GM12892 (cell line): ENCODE data around the gene NHS.

ENCODE experiments used
- DNase-seq: peaks from one replicate; pipeline ENCODE4 v3.0.0; 2011; ENCODE audit not compliant: insufficient read length
- FAIRE-seq: peaks from 2 replicates; lab custom pipeline; 2011; peaks lifted over from hg19 to GRCh38; lab: Jason Lieb, UNC
- POLR2A ChIP-seq: IDR thresholded peaks from 2 replicates; pipeline ENCODE4 v1.6.1; 2011; ENCODE audit warnings: low read depth, low read length, control low read depth
- POLR2AphosphoS5 ChIP-seq: IDR thresholded peaks from 2 replicates; pipeline ENCODE4 v1.6.1; 2011; ENCODE audit warnings: low read depth, low read length, control low read depth
- TAF1 ChIP-seq: IDR thresholded peaks from 2 replicates; pipeline ENCODE4 v1.6.1; 2011; ENCODE audit warnings: low read depth, mild to moderate bottlenecking, control low read depth, low read length, borderline replicate concordance

The NHS gene

DNA sequence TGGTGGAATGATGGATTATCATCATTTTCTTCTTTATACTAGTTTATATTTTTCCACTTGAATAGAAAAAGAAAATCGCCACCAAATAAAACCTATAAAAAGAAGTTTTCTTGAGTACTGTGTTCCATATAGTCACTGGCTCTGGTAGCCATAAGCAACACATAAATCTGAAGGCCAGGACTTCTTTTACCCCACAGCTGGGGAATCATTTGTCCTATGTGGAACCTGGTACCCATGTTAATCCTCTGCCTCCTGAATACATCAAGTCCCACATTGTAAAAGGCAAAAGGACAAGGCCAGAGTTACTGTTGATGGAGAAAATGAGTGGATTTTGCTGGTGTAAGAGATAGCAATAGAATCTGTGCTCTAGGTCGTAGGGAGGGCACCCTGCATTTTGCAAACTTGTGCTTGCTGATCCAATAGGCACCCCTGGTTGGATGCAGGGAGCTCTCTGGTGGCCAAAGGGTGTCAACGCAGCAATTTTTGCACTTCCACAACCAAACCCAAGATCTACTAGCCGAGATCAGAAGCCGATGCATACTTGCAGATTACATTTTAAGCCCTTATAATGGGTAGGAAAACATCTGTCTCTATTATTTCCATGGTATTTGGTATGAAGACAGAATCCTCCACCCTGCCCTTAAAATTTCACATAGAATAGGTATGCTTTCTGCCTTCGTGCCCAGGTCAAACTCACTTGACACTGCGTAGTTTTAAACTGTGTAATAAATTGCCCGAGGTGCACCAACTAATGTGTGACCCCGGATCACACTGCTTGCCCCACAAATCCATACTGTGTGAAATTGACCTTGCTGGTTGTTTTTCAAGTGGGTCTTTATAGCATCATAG is 216.1 kb downstream of the NHS start:
- no peak for TF ChIP-seq POLR2AphosphoS5
- TF ChIP-seq POLR2A = no peak
- no peak for TF ChIP-seq TAF1
- DNase-seq (peak; percentile 7), FAIRE-seq (peak; percentile 95)

DNA sequence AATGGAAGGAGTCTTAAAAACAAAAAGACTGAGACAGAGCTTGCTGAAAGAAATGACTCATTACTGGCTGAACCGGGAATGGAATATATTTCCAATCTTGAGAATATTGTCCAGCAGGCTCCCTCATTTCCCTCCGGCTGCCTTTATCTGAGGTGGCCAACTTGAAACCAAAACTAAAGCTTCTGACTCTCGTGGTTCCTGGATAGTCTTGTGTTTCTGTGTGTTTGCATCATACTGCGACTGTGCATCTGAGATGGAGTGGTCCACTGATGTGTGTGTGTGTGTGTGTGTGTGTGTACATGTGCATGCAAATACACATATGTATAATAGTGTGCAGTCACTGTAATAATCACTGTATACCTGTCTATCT is 216.7 kb downstream of the NHS start:
- DNase-seq = no peak
- TF ChIP-seq POLR2AphosphoS5 = no peak
- TF ChIP-seq TAF1 = no peak
- no peak for TF ChIP-seq POLR2A
- FAIRE-seq = peak; percentile 14

DNA sequence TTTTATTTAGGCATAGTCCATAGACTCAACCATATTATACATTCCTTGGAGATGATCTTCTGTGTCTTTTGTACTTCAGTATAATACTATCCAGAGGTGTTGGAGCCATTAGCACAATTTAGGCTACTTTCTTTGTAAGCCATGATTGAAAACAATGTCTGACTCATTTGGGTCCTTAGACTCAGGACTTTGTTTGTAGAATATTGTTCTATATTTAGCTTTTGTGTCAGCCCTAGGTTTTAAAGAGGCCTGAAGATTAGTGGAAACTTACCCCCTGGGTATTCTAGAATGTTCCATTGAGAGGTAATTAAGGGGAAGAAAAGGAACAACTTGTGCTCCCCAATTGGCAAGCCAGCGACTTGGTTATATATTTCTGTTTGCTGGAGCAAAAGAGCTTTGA is 217.1 kb downstream of the NHS start:
- FAIRE-seq (no peak), DNase-seq (no peak)
- no peak for TF ChIP-seq TAF1
- no peak for TF ChIP-seq POLR2AphosphoS5
- TF ChIP-seq POLR2A = no peak

DNA sequence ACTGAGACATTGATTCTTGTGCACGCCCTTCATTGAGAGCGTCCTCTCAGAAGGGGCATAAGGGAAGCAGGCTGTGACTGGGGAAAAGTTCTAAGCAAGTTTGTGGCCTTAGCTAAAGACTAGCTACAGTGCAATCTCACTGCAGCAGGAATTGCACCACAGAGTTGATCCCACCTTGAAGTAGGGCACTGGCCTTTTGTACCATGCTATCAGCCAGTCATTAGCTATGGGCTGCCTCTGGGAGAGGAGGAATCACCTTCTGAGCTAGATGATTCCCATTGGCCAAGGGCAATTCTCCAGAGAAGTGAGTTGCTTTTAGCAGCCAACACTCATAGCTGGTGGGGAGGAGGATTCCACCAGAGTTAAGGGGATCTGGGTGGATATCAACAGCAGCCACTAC is 219.7 kb downstream of the NHS start:
- FAIRE-seq (no peak), DNase-seq (no peak)
- TF ChIP-seq POLR2AphosphoS5 = no peak
- no peak for TF ChIP-seq TAF1

DNA sequence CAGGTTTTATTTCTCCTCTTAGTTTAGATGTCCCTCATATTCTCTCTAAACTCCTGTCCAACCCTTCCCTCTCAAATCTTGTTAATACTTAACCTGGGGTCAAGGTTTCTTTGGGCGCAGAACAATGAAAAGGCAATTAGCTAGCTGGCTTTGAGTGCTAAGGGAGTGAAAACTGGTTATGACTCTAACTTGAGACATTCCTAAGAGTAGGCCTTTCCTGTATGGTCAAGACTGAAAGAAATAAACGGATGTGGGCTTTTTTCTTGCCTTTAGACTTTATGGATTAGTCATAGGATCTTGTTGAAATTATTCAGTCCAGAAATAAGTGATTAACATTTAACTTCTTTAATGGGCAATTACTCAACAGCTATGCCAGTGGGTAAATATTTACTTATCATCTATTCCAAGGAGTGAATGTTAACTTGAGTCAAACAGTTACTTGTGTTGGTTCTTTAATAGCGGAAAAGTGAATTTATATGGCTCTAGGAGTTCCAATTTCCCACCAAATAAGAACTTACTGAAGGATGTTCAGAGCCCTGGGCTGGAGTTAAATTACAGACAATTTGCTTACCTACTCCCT is 220.5 kb downstream of the NHS start:
- TF ChIP-seq POLR2A (no peak), TAF1 (no peak), POLR2AphosphoS5 (no peak)
- no peak for DNase-seq
- FAIRE-seq = no peak

DNA sequence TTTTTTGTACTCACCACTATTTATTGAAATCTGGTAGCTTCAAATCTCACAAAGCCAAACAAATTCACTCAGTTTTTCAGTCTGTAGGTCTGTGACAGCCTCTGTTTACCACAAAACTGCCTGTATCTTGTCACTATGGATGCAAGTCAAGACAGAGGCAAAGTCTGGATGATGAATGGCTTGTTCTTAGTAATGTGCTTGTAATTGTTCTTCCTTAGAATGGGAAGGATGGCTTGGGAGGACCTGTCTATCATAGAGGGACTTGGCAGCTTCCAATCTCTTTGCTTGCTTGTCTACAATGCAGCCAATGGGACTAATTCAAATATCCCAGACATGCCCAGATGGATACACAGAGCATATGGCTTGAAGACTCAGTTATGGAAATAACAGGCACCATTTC is 221.1 kb downstream of the NHS start:
- no peak for TF ChIP-seq POLR2A
- no peak for TF ChIP-seq TAF1
- no peak for TF ChIP-seq POLR2AphosphoS5
- no peak for FAIRE-seq
- no peak for DNase-seq

GRCh38 chrX:17596546-17597205 is 221.7 kb downstream of the NHS start:
- DNase-seq (no peak), FAIRE-seq (no peak)
- TF ChIP-seq POLR2AphosphoS5 = no peak
- TF ChIP-seq TAF1 = no peak
- no peak for TF ChIP-seq POLR2A

- DNase-seq (no peak), FAIRE-seq (no peak)
- TF ChIP-seq POLR2A (no peak), TAF1 (no peak), POLR2AphosphoS5 (no peak)
These were observed 222.3 kb downstream of the NHS start for GRCh38 chrX:17597327-17597726.

GRCh38 chrX:17597836-17598439 is 222.9 kb downstream of the NHS start:
- no peak for DNase-seq

DNA sequence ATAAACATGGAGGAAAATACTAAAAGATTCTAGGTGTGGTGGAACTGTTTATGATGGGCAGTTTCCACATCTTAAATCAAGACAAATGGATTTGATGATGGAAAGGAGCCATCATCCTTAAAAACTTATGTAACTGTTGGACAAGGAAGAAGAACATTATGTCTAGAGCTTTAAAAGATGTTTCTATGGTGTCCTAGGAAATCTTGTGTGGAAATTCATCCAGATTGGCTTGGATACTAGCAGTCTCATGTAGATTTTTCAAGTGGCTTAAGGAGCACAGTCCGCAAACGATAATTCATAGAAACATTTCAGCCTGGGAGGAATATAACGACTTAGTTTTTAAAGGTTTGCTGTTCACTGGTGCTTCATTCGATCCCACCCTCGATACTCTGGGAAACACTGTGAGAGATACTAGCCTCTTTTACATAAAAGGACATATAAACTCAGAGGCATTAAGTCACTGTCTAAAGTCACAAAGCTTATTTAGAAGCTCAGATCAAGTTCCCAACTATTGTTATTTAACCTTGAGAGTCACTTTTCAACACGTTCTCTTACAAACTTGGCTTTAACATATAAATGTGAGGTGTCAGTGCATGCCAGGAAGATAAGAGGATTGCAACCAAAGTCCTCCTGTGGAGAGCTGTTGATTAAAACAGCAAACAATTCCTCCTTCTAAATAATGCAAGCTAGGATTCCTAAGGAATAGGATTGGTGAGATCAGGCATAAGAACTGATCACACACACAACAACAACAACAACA is 226.6 kb downstream of the NHS start:
- no peak for FAIRE-seq
- DNase-seq = no peak
- no peak for TF ChIP-seq TAF1
- TF ChIP-seq POLR2AphosphoS5 = no peak
- TF ChIP-seq POLR2A = no peak

More at GRCh38 chrX:17597836-17598439, 222.9 kb downstream of the NHS start:
- TF ChIP-seq TAF1 (no peak), POLR2AphosphoS5 (no peak), POLR2A (no peak)
- FAIRE-seq = no peak

- FAIRE-seq (no peak), DNase-seq (no peak)
- no peak for TF ChIP-seq TAF1
- no peak for TF ChIP-seq POLR2A
- no peak for TF ChIP-seq POLR2AphosphoS5
These were observed 227.2 kb downstream of the NHS start for GRCh38 chrX:17602245-17602644.

- DNase-seq (no peak), FAIRE-seq (no peak)
- TF ChIP-seq POLR2AphosphoS5 = no peak
- no peak for TF ChIP-seq TAF1
- TF ChIP-seq POLR2A = no peak
These were observed 228.2 kb downstream of the NHS start for GRCh38 chrX:17603196-17603595.
